ENCODE data around the gene KCNQ4. TPM values are rescaled to one million over a fixed set of nuclear protein-coding genes. Genes with fewer than 3 reads are reported as not detected.

Gene KCNQ4
- total RNA-seq, 1 experiment from 2014 or later, result 2.3 TPM

DNA sequence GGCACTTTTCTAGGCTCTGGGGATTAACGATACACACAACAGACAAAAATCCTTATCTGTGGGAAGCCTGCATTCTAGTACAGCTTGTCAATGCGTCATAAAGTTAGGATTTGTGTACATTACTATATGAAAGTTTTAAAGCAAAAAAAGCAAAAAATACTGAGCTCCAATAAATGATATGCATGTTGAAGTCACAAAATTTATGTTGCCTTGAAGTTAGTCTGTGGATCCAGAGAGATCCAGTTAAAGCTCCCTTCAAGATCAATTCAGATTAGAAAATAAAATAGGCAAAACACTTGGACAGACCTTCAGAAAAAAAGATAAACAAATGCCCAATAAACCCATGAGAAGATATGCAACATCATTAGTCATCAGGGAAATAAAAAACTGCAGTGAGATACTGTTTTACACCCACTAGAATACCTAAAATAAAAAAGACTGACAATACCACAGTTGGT is 33.1 kb upstream of the KCNQ4 start:
- no peaks in the 10 kb centered on the region for H3K27me3 ChIP-seq (ENCODE audit: low read length)
- peaks cover 82% of the 10 kb centered on the region for H3K4me1 ChIP-seq (ENCODE audit: low read length)
- no peak overlapping the region for H2AFZ ChIP-seq (ENCODE audit: low read length)
- no peaks in the 10 kb centered on the region for H4K20me1 ChIP-seq (ENCODE audit: insufficient read depth, low read depth, low read length)
- peak overlapping the region; percentile 87 for H3K27ac ChIP-seq (ENCODE audit: low read length)
- no peak overlapping the region for H3K4me3 ChIP-seq (ENCODE audit: low read length)
- peaks cover 61% of the 10 kb centered on the region for H3K79me2 ChIP-seq (ENCODE audit: low read length)
- no peak for DNase-seq
- no peaks in the 10 kb centered on the region for H3K9me3 ChIP-seq (ENCODE audit: low read length)
- H3K4me2 ChIP-seq (ENCODE audit: low read depth, low read length, poor library complexity, severe bottlenecking), result no peak overlapping the region
- peaks cover 64% of the 10 kb centered on the region for H3K36me3 ChIP-seq (ENCODE audit: insufficient read depth, low read length)
- H3K9me2 ChIP-seq (replicated peaks; ENCODE audit: insufficient read depth, low read length), result no peaks in the 10 kb centered on the region
- no peak overlapping the region for H3K9ac ChIP-seq (ENCODE audit: low read length)

DNA sequence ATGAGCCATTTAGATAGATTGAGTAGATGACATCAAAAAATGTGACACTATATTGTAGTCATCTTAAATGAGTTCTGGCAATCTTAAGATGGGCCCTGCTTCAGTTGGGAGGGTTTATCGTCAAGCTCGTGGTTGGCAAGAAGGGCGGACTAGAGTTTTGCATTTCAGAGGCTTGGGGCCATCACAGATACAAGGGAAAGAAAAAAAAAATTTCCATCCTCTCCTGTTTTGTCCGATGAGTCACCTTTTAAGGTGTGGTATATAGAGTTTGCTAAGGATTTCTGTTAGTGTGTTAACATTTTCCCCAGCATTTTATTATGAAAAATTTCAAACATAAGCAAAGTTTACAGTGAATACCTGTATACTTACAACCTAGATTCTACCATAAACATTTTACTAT is 31.8 kb upstream of the KCNQ4 start:
- Histone ChIP-seq H2AFZ (ENCODE audit: low read length) (no peak overlapping the region), H3K9me2 (replicated peaks; ENCODE audit: insufficient read depth, low read length) (no peaks in the 10 kb centered on the region), H3K4me2 (ENCODE audit: low read depth, low read length, poor library complexity, severe bottlenecking) (no peak overlapping the region), H3K9ac (ENCODE audit: low read length) (no peak overlapping the region), H4K20me1 (ENCODE audit: insufficient read depth, low read depth, low read length) (no peaks in the 10 kb centered on the region), H3K27me3 (ENCODE audit: low read length) (no peaks in the 10 kb centered on the region), H3K36me3 (ENCODE audit: insufficient read depth, low read length) (peaks cover 76% of the 10 kb centered on the region), H3K27ac (ENCODE audit: low read length) (peak overlapping the region; percentile 87), H3K4me3 (ENCODE audit: low read length) (no peak overlapping the region), H3K9me3 (ENCODE audit: low read length) (no peaks in the 10 kb centered on the region), H3K4me1 (ENCODE audit: low read length) (peaks cover 69% of the 10 kb centered on the region), H3K79me2 (ENCODE audit: low read length) (peaks cover 56% of the 10 kb centered on the region)
- no peak for DNase-seq

DNA sequence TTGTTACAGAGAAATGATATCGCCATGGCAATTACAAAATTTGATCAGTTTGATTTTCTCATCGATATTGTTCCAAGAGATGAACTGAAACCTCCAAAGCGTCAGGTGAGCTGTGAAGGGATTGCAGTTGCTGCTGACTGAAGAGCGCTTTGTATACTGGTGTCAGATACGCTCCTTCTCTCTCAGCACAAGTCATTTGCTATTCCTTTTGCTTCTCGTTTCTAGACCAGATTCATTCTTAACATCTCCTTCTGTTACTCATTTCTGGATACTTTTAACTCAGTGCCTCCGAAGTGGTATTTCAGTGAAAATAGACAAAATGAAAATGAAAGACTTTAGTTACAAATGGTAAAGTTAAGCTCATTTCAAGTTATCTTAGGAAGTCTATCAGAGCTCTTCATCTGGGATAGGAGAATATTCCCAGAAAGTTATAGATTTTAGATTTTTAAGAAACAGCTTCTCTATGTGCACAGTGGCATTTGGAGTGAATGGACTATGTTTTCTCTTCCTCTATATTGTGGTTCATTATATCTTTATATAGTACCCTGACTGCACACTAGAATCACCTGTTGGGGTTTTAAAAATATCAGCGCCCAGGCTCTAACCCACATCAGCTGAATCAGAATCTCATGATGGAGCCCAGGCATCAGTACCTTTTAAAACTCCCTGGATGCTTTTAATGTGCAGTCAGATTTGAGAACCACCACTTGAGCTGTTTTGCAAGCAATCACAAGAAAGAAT is 30.3 kb upstream of the KCNQ4 start:
- Histone ChIP-seq H3K79me2 (ENCODE audit: low read length) (peaks cover 48% of the 10 kb centered on the region), H3K4me2 (ENCODE audit: low read depth, low read length, poor library complexity, severe bottlenecking) (peak overlapping the region; percentile 29), H3K9ac (ENCODE audit: low read length) (0 out of 2 replicates have a peak overlapping the region, but pooled peaks have one; percentile 14), H3K9me2 (replicated peaks; ENCODE audit: insufficient read depth, low read length) (no peaks in the 10 kb centered on the region), H3K27me3 (ENCODE audit: low read length) (no peaks in the 10 kb centered on the region), H4K20me1 (ENCODE audit: insufficient read depth, low read depth, low read length) (no peaks in the 10 kb centered on the region), H3K4me1 (ENCODE audit: low read length) (peaks cover 54% of the 10 kb centered on the region), H3K4me3 (ENCODE audit: low read length) (no peak overlapping the region), H3K9me3 (ENCODE audit: low read length) (no peaks in the 10 kb centered on the region), H2AFZ (ENCODE audit: low read length) (no peak overlapping the region), H3K36me3 (ENCODE audit: insufficient read depth, low read length) (peaks cover 78% of the 10 kb centered on the region), H3K27ac (ENCODE audit: low read length) (peak overlapping the region; percentile 77)
- DNase-seq, result peak; percentile 51

DNA sequence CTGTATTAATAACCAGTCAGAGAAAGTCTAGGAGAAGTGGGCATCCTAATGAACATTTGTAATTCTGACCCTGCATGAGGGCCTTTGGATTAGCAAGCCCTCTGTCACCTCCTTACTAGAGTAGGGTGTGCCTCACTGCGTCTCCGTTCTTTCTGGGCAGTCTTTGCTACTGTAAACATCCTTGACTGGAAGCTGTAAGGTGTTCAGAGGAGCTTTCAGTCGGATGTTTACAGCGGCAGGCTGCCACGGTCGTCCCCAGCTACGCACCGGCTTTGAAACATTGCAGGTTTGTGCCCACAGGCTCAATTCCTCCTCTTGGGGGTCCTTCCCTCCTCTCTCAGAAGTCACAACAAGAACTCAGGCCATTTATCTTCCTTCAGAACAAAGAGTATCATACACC is 29.4 kb upstream of the KCNQ4 start:
- no peaks in the 10 kb centered on the region for H3K9me3 ChIP-seq (ENCODE audit: low read length)
- no peak overlapping the region for H3K4me2 ChIP-seq (ENCODE audit: low read depth, low read length, poor library complexity, severe bottlenecking)
- DNase-seq, result no peak
- H3K79me2 ChIP-seq (ENCODE audit: low read length), result peaks cover 46% of the 10 kb centered on the region
- H3K9ac ChIP-seq (ENCODE audit: low read length), result no peak overlapping the region
- H3K4me3 ChIP-seq (ENCODE audit: low read length), result no peak overlapping the region
- H3K9me2 ChIP-seq (replicated peaks; ENCODE audit: insufficient read depth, low read length), result no peaks in the 10 kb centered on the region
- peaks cover 76% of the 10 kb centered on the region for H3K36me3 ChIP-seq (ENCODE audit: insufficient read depth, low read length)
- H4K20me1 ChIP-seq (ENCODE audit: insufficient read depth, low read depth, low read length), result no peaks in the 10 kb centered on the region
- H3K4me1 ChIP-seq (ENCODE audit: low read length), result peaks cover 45% of the 10 kb centered on the region
- H2AFZ ChIP-seq (ENCODE audit: low read length), result no peak overlapping the region
- H3K27me3 ChIP-seq (ENCODE audit: low read length), result no peaks in the 10 kb centered on the region
- H3K27ac ChIP-seq (ENCODE audit: low read length), result peak overlapping the region; percentile 77

DNA sequence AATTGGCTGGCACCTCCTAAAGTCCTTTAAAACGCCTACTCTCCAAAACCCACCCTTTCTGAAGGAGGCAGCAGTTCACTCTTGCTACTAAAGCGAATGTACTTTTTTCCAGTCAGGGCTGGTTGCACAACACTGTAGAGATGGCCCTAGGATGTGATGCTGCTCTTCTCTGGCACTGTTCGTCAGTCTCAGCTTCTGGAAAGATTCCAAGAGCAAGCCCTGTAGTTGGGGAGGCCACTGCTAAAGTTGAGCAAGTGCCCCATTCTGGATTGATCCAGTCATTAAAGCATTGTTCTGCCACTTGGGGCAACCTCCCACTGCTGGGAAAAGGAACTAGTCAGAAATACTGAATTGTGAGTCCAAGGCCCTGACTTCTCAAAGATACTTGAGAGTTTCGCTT is 28.5 kb upstream of the KCNQ4 start:
- Histone ChIP-seq H3K27ac (ENCODE audit: low read length) (peak overlapping the region; percentile 77), H3K4me3 (ENCODE audit: low read length) (no peak overlapping the region), H3K27me3 (ENCODE audit: low read length) (no peaks in the 10 kb centered on the region), H3K9ac (ENCODE audit: low read length) (no peak overlapping the region), H3K36me3 (ENCODE audit: insufficient read depth, low read length) (peaks cover 74% of the 10 kb centered on the region), H3K9me2 (replicated peaks; ENCODE audit: insufficient read depth, low read length) (no peaks in the 10 kb centered on the region), H3K79me2 (ENCODE audit: low read length) (peaks cover 39% of the 10 kb centered on the region), H3K9me3 (ENCODE audit: low read length) (no peaks in the 10 kb centered on the region), H4K20me1 (ENCODE audit: insufficient read depth, low read depth, low read length) (no peaks in the 10 kb centered on the region), H3K4me2 (ENCODE audit: low read depth, low read length, poor library complexity, severe bottlenecking) (no peak overlapping the region), H2AFZ (ENCODE audit: low read length) (no peak overlapping the region), H3K4me1 (ENCODE audit: low read length) (peaks cover 45% of the 10 kb centered on the region)
- DNase-seq, result no peak

DNA sequence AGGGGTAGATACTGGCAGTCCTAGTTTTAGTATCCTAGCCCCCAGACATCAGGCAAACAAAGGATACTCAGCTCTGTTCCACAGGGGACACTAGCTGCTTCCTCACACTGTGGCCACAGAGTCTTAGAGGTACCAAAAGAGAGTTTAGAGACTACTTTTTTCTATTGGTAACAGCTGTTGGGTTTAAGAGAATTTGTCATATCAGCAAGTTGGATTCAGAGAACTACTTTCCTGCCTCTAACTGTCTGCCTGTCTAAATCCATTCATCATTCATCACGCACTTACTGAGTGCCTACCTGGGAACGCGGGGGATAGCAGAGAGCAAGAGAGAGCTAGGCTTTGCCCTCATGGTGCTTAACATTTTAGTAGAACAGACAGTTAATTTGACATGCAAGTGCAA is 27.1 kb upstream of the KCNQ4 start:
- peaks cover 70% of the 10 kb centered on the region for H3K36me3 ChIP-seq (ENCODE audit: insufficient read depth, low read length)
- H3K9ac ChIP-seq (ENCODE audit: low read length), result no peak overlapping the region
- no peaks in the 10 kb centered on the region for H3K27me3 ChIP-seq (ENCODE audit: low read length)
- peaks cover 46% of the 10 kb centered on the region for H3K4me1 ChIP-seq (ENCODE audit: low read length)
- H3K4me2 ChIP-seq (ENCODE audit: low read depth, low read length, poor library complexity, severe bottlenecking), result no peak overlapping the region
- peak overlapping the region; percentile 77; the same call in 1 of the 2 replicates for H3K27ac ChIP-seq (ENCODE audit: low read length)
- no peaks in the 10 kb centered on the region for H3K9me3 ChIP-seq (ENCODE audit: low read length)
- H3K4me3 ChIP-seq (ENCODE audit: low read length), result no peak overlapping the region
- peaks cover 33% of the 10 kb centered on the region for H3K79me2 ChIP-seq (ENCODE audit: low read length)
- DNase-seq, result no peak
- no peaks in the 10 kb centered on the region for H3K9me2 ChIP-seq (replicated peaks; ENCODE audit: insufficient read depth, low read length)
- no peak overlapping the region for H2AFZ ChIP-seq (ENCODE audit: low read length)
- H4K20me1 ChIP-seq (ENCODE audit: insufficient read depth, low read depth, low read length), result no peaks in the 10 kb centered on the region

DNA sequence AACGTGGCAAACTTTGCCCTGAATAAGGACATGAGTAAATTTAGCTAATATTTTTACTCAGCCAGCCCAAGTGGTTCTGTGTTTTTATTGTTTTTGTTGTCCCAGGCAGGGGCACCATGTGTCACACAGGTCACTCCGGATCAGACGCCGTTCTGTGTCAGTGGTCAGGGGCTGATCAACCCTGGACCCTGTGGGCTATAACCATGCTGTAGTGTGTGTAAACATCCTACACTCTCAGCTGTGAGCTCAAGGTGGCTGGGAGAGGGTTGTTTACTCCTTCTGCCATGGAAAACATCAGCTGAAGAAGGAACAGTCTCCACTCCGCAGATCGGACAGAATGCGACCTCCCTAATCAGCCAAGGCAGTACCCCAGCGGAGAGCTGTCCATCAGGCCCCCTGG is 26.5 kb upstream of the KCNQ4 start:
- Histone ChIP-seq H3K36me3 (ENCODE audit: insufficient read depth, low read length) (peaks cover 72% of the 10 kb centered on the region), H3K79me2 (ENCODE audit: low read length) (peaks cover 38% of the 10 kb centered on the region), H3K9me2 (replicated peaks; ENCODE audit: insufficient read depth, low read length) (no peaks in the 10 kb centered on the region), H3K4me3 (ENCODE audit: low read length) (no peak overlapping the region), H2AFZ (ENCODE audit: low read length) (no peak overlapping the region), H3K9ac (ENCODE audit: low read length) (no peak overlapping the region), H3K27ac (ENCODE audit: low read length) (no peak overlapping the region), H3K9me3 (ENCODE audit: low read length) (no peaks in the 10 kb centered on the region), H3K27me3 (ENCODE audit: low read length) (no peaks in the 10 kb centered on the region), H4K20me1 (ENCODE audit: insufficient read depth, low read depth, low read length) (no peaks in the 10 kb centered on the region), H3K4me2 (ENCODE audit: low read depth, low read length, poor library complexity, severe bottlenecking) (no peak overlapping the region), H3K4me1 (ENCODE audit: low read length) (peaks cover 46% of the 10 kb centered on the region)
- DNase-seq, result no peak

DNA sequence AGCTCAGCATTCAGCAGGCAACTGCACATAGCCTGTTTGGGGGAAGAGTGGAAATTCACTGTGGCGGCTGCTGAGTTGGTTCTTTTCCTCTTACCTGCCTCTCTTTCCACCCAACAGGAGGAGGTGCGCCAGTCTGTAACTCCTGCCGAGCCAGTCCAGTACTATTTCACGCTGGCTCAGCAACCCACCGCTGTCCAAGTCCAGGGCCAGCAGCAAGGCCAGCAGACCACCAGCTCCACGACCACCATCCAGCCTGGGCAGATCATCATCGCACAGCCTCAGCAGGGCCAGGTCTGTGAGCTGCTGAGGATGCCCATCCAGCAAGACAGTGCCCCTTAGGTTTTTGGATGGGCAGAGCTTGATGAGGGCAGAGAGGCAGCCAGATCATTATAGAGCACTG is 25.6 kb upstream of the KCNQ4 start:
- H3K4me2 ChIP-seq (ENCODE audit: low read depth, low read length, poor library complexity, severe bottlenecking), result no peak overlapping the region
- H3K9me3 ChIP-seq (ENCODE audit: low read length), result no peaks in the 10 kb centered on the region
- DNase-seq, result no peak

More for the DNA sequence above, 25.6 kb upstream of the KCNQ4 start:
- Histone ChIP-seq H3K9ac (ENCODE audit: low read length) (no peak overlapping the region), H3K36me3 (ENCODE audit: insufficient read depth, low read length) (peaks cover 76% of the 10 kb centered on the region), H3K4me3 (ENCODE audit: low read length) (no peak overlapping the region), H4K20me1 (ENCODE audit: insufficient read depth, low read depth, low read length) (no peaks in the 10 kb centered on the region), H3K9me2 (replicated peaks; ENCODE audit: insufficient read depth, low read length) (no peaks in the 10 kb centered on the region), H2AFZ (ENCODE audit: low read length) (no peak overlapping the region), H3K4me1 (ENCODE audit: low read length) (peaks cover 45% of the 10 kb centered on the region), H3K27ac (ENCODE audit: low read length) (no peak overlapping the region), H3K27me3 (ENCODE audit: low read length) (no peaks in the 10 kb centered on the region), H3K79me2 (ENCODE audit: low read length) (peaks cover 42% of the 10 kb centered on the region)

Measured in Karpas-422 (cell line).